H1 (cell line): ENCODE results near the gene TNFSF15. TPM values are rescaled to one million over a fixed set of nuclear protein-coding genes. Genes with fewer than 3 reads are reported as not detected.

Source experiments
- BACH1 ChIP-seq: IDR thresholded peaks from 2 replicates; pipeline ENCODE4 v1.6.1; 2012; ENCODE audit warnings: low read length, improper control_type of control experiment
- CBX8 ChIP-seq: fragments of 300-800, 300-1000 bp; sonication (generic); IDR thresholded peaks from 2 replicates; pipeline ENCODE4 v1.7.1; 2016; ENCODE audit warnings: low read depth, low read length, borderline replicate concordance
- CTBP2 ChIP-seq: IDR thresholded peaks from 2 replicates; pipeline ENCODE4 v1.7.0; 2011; ENCODE audit warnings: borderline replicate concordance, mild to moderate bottlenecking, moderate library complexity, mixed read lengths, low read length; ENCODE audit not compliant: insufficient read depth, insufficient read length
- KDM5A ChIP-seq: fragments of 200-600 bp; IDR thresholded peaks from 2 replicates; pipeline ENCODE4 v1.7.1; 2012; ENCODE audit warnings: mild to moderate bottlenecking, low read length, inconsistent platforms, mixed read lengths
- RXRA ChIP-seq: IDR thresholded peaks from 2 replicates; pipeline ENCODE4 v1.6.1; 2011; ENCODE audit warnings: low read depth, mild to moderate bottlenecking, low read length, moderate library complexity; ENCODE audit not compliant: insufficient read depth
- ZNF274 ChIP-seq: IDR thresholded peaks from 2 replicates; pipeline ENCODE4 v1.7.0; 2012; ENCODE audit warnings: low read length, borderline replicate concordance; ENCODE audit errors: extremely low read depth
- polyA plus RNA-seq, 7 experiments: library from polyadenylated mRNA; depleted of rRNA in 3 of 7; stranded (reverse) in 5 of 7; unstranded in 2 of 7; fragments of >200 nt in 5 of 7; fragments of 200-250 nt in 2 of 7; gene quantifications; 1 replicate in 5 of 7; 2 replicates in 1 of 7; 4 replicates in 1 of 7; pipeline versions ENCODE4 v1.2.1 to v1.2.3, GENCODE V29; 2011 to 2013; ENCODE audit warnings: missing spikeins in 2 of 7, mixed read lengths in 2 of 7
- total RNA-seq: library from RNA; stranded (reverse); fragmentation: NEBNext Ultra II Directional; extraction: Animal tissue kit (Norgen Biotek cat#: 25700); gene quantifications from 2 replicates; pipeline ENCODE4 v1.2.1, GENCODE V29; 2021
- TF ChIP-seq, protein P1 (sequence below), 3 experiments: IDR thresholded peaks; 1 replicate in 2 of 3; 2 replicates in 1 of 3; pipeline versions ENCODE4 v1.5.1 to v1.6.1; 2011; ENCODE audit warnings: low read length in 3 of 3, mild to moderate bottlenecking in 3 of 3, inconsistent platforms in 2 of 3, low read depth in 1 of 3, moderate library complexity in 1 of 3; ENCODE audit not compliant: insufficient read depth in 1 of 3; ENCODE audit errors: control extremely low read depth in 1 of 3
- TF ChIP-seq, protein P2 (sequence below): fragments of 300-600 bp; sonication (generic); IDR thresholded peaks from 2 replicates; pipeline ENCODE4 v1.7.1; 2012; ENCODE audit warnings: low read length, moderate library complexity, mild to moderate bottlenecking, inconsistent platforms; ENCODE audit not compliant: insufficient replicate concordance

TNFSF15 gene
- total and polyA plus RNA-seq, 2 of the 8 experiments (the other 6 are each of a cell fraction or from before 2014, with no cell fraction given), result 0.09 to 0.17 TPM

DNA sequence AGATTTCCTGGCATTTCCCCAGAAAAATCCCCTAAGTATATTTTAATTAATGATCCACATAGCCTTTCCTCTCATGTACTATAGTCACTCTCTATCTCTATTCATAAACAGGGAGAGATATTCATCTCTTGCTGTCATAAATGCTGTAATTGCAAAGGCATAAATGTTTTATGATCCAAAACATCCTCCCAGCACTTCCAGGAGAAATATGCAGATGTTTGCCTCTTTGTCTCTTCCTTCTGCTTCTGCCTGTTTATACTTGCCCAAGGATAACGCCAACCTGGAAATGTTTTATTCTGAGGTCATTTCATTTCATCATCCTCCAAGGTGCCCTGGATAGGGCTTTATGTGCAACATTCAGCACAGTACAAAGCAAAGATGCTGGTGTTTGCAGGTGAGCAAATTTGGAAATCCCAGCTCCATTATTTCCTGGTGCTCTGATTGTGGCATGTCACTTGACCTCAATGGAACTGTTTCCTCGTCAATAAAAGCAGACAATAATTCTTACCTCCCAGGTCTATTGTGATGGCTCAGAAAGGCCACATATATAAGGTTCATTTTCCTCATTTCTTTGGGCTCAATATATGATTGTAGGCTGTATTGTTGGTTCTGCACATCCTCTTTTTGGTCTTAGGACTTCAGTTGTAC, 6.9 kb downstream of the TNFSF15 start (continued):
- TF ChIP-seq, protein P1, sequence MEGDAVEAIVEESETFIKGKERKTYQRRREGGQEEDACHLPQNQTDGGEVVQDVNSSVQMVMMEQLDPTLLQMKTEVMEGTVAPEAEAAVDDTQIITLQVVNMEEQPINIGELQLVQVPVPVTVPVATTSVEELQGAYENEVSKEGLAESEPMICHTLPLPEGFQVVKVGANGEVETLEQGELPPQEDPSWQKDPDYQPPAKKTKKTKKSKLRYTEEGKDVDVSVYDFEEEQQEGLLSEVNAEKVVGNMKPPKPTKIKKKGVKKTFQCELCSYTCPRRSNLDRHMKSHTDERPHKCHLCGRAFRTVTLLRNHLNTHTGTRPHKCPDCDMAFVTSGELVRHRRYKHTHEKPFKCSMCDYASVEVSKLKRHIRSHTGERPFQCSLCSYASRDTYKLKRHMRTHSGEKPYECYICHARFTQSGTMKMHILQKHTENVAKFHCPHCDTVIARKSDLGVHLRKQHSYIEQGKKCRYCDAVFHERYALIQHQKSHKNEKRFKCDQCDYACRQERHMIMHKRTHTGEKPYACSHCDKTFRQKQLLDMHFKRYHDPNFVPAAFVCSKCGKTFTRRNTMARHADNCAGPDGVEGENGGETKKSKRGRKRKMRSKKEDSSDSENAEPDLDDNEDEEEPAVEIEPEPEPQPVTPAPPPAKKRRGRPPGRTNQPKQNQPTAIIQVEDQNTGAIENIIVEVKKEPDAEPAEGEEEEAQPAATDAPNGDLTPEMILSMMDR (IDR thresholded peaks at IDR 0.05; ENCODE audit: control extremely low read depth in 1 of 3, insufficient read depth in 1 of 3, low read depth in 1 of 3, low read length in 3 of 3), result no peak
- TF ChIP-seq RXRA (no peak), CBX8 (no peak), KDM5A (no peak), ZNF274 (no peak), CTBP2 (no peak), BACH1 (no peak)
- TF ChIP-seq, protein P2, sequence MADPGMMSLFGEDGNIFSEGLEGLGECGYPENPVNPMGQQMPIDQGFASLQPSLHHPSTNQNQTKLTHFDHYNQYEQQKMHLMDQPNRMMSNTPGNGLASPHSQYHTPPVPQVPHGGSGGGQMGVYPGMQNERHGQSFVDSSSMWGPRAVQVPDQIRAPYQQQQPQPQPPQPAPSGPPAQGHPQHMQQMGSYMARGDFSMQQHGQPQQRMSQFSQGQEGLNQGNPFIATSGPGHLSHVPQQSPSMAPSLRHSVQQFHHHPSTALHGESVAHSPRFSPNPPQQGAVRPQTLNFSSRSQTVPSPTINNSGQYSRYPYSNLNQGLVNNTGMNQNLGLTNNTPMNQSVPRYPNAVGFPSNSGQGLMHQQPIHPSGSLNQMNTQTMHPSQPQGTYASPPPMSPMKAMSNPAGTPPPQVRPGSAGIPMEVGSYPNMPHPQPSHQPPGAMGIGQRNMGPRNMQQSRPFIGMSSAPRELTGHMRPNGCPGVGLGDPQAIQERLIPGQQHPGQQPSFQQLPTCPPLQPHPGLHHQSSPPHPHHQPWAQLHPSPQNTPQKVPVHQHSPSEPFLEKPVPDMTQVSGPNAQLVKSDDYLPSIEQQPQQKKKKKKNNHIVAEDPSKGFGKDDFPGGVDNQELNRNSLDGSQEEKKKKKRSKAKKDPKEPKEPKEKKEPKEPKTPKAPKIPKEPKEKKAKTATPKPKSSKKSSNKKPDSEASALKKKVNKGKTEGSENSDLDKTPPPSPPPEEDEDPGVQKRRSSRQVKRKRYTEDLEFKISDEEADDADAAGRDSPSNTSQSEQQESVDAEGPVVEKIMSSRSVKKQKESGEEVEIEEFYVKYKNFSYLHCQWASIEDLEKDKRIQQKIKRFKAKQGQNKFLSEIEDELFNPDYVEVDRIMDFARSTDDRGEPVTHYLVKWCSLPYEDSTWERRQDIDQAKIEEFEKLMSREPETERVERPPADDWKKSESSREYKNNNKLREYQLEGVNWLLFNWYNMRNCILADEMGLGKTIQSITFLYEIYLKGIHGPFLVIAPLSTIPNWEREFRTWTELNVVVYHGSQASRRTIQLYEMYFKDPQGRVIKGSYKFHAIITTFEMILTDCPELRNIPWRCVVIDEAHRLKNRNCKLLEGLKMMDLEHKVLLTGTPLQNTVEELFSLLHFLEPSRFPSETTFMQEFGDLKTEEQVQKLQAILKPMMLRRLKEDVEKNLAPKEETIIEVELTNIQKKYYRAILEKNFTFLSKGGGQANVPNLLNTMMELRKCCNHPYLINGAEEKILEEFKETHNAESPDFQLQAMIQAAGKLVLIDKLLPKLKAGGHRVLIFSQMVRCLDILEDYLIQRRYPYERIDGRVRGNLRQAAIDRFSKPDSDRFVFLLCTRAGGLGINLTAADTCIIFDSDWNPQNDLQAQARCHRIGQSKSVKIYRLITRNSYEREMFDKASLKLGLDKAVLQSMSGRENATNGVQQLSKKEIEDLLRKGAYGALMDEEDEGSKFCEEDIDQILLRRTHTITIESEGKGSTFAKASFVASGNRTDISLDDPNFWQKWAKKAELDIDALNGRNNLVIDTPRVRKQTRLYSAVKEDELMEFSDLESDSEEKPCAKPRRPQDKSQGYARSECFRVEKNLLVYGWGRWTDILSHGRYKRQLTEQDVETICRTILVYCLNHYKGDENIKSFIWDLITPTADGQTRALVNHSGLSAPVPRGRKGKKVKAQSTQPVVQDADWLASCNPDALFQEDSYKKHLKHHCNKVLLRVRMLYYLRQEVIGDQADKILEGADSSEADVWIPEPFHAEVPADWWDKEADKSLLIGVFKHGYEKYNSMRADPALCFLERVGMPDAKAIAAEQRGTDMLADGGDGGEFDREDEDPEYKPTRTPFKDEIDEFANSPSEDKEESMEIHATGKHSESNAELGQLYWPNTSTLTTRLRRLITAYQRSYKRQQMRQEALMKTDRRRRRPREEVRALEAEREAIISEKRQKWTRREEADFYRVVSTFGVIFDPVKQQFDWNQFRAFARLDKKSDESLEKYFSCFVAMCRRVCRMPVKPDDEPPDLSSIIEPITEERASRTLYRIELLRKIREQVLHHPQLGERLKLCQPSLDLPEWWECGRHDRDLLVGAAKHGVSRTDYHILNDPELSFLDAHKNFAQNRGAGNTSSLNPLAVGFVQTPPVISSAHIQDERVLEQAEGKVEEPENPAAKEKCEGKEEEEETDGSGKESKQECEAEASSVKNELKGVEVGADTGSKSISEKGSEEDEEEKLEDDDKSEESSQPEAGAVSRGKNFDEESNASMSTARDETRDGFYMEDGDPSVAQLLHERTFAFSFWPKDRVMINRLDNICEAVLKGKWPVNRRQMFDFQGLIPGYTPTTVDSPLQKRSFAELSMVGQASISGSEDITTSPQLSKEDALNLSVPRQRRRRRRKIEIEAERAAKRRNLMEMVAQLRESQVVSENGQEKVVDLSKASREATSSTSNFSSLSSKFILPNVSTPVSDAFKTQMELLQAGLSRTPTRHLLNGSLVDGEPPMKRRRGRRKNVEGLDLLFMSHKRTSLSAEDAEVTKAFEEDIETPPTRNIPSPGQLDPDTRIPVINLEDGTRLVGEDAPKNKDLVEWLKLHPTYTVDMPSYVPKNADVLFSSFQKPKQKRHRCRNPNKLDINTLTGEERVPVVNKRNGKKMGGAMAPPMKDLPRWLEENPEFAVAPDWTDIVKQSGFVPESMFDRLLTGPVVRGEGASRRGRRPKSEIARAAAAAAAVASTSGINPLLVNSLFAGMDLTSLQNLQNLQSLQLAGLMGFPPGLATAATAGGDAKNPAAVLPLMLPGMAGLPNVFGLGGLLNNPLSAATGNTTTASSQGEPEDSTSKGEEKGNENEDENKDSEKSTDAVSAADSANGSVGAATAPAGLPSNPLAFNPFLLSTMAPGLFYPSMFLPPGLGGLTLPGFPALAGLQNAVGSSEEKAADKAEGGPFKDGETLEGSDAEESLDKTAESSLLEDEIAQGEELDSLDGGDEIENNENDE, result no peak
